ENCODE data around the gene FRMD7.
"Not testable (repeated sequence)": the region's sequence is repeated elsewhere in the genome, so short reads cannot be mapped to it uniquely, and the experiment has no call there.

Gene FRMD7, protein sequence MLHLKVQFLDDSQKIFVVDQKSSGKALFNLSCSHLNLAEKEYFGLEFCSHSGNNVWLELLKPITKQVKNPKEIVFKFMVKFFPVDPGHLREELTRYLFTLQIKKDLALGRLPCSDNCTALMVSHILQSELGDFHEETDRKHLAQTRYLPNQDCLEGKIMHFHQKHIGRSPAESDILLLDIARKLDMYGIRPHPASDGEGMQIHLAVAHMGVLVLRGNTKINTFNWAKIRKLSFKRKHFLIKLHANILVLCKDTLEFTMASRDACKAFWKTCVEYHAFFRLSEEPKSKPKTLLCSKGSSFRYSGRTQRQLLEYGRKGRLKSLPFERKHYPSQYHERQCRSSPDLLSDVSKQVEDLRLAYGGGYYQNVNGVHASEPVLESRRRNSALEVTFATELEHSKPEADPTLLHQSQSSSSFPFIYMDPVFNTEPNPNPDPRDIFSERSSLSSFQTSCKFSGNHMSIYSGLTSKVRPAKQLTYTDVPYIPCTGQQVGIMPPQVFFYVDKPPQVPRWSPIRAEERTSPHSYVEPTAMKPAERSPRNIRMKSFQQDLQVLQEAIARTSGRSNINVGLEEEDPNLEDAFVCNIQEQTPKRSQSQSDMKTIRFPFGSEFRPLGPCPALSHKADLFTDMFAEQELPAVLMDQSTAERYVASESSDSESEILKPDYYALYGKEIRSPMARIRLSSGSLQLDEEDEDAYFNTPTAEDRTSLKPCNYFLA

DNA sequence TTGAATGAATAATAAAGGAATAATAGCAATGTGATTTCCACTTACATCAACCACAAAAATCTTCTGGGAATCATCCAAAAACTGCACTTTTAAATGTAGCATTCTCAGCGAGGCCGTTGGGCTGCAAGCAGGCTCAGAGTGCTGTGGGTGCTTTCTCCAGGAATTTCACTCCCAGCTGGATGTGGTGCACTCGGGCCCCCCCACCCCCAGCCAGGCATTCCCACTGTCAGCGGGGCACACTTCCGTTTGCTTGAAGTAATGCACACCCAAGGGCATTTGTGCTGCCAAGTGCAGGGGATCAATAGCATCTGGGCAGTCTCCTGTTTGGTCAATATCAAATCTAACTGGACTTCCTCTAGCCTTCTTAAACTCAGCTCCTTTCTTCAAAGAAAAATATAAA lies at the start of gene FRMD7:
Gene FRMD7, minus strand, starts transcription at position 278 of the 400 bp plus-strand sequence. Its CDS starts 176 bp downstream, at position 102.
- no peak for DNase-seq (ENCODE audit: low read depth)

DNA sequence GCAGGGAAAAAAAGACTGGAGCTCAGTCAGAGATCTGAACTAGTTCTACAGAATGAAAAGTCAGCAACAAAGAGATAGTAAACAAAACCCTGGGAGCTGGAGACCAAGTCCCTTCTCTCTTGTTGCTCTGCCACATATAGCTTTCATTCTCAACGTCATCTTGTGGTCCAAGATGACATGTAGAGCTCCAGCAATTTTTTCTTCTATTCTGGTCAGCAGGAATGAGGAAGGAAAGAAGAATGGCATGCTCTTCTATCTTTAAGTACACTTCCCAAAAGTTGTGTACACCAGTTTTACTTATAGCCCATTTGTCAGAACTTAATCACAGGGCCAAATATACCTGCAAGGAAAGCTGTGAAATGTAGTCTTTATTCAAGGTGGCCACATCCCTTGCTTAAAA lies 45.8 kb upstream of the FRMD7 start:
- DNase-seq (ENCODE audit: low read depth): no peak

DNA sequence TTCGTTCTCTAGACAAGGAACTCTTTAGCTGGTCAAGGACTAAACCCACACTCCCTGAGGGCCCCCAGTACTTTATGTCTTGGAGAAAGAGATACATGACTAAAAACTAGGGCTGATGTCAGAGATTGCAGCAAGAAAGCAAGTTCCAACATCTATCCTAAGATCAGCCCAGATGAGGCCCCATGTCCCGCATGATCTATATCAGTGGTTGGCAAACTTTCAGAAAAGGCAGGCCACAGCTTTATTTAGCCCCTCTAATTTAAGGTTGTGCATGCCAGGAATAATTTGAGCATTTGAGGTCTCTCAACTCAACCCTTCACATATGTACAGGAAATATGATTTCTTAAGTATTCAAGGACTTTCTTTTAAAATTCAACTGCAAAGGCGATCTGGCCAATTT lies 44.1 kb upstream of the FRMD7 start:
- DNase-seq (ENCODE audit: low read depth): no peak

DNA sequence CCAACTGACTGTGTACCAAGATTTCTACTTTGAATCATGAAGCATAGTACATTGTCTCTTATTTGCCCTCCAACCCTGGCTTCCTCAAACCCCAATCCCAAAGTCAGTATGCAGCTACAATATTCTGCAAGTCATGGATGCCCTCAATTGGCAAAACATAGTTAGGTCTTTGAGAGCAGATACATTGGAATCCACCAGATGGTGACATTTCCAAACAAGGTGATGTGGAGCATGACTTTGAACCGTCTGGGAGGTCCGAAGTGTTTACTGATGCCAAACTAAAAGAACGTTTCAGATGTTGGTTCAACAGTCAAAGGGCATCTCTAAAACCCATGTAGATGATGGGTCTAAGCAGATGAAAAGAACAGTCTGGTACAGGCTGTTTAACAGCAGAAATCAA lies 43.7 kb upstream of the FRMD7 start:
- no peak for DNase-seq (ENCODE audit: low read depth)

DNA sequence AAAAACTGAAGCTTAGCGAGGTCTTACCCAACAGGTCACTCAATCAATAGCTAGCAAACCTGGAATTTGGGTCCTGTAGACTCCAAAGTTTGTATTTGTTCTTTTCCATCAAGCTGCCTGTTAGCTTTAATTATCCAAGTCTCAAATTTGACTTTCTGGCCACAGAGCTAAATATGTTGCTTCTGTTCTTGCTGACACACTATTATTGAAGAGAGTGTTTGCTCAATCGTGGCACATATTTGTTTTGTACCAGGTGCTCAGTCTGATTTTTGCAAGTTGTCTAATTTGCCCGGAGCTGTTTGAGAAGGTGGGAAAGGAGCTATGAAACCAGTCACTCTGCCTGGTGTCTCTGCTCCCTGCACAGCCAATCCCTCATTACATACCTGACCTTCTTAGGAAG lies 41.7 kb upstream of the FRMD7 start:
- no peak for DNase-seq (ENCODE audit: low read depth)

DNA sequence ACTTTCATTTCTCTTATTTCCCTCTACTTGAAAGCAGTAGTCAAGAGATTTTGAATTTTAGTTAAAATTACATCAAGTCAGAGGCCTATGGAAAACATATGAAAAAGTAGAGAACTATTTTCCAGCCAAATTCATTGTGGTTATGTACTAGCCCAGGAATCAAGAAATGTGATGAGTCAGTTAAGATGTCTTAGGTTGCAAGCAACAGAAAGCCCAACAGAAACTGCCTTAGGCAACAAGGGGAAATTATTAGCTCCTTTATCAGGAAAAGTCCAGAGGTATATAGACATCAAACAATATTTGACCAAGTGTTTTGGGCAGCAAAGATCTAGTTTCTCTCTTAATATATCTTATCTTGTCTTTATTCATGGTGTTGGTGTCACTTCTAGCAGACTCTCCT lies 37.8 kb upstream of the FRMD7 start:
- DNase-seq (ENCODE audit: low read depth): no peak

DNA sequence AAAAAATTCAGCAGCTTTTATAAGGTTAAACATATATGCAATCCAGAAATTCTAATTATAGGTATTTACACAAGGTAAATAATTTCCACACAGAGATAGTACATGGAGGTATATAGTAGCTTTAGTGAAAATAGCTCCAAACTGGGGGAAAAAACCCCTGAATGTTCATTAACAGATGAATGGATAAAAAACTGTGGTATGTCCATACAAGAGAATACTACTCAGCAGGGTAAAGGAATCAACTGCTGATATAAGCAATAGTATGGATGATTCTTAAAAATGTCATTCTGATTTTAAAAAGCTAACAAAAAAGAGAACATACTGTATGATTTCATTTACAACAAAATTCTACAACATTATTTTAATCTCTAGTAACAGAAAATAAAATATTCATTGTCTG lies 37.2 kb upstream of the FRMD7 start:
- no peak for DNase-seq (ENCODE audit: low read depth)

DNA sequence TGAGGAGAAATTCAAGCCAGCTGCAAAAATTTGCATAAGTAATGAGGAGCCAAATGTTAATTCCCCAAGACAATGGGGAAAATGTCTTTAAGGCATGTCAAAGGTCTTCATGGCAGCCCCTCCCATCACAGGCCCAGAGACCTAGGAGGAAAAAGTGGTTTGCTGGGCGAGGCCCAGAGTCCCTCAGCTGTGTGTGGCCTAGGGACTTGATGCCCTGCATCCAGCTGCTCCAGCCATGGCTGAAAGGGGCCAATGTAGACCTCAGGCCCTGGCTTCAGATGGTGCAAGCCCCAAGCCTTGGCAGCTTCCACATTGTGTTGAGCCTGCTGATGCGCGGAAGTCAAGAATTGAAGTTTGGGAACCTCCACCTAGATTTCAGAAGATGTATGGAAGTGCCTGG lies 35.3 kb upstream of the FRMD7 start:
- not testable (repeated sequence) for DNase-seq (ENCODE audit: low read depth)

DNA sequence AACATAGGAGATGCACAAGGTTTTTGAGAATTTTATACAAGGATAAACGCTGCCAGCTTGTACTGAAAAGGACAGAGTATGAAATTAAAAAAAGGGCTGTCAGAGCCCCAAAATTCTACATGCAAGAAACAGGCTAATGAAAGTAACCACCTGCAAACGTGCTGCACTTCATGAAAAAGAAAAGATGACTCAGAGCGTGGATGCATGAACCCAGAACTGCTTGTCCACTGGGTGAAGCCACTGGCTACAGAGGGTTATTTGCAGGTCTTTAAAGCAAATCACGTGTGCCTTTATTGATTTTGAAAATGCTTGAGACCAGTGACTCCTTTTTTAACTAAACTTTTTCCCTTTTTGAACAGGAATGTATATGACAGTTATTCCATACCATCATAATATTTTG lies 25.3 kb upstream of the FRMD7 start:
- DNase-seq (ENCODE audit: low read depth): no peak

DNA sequence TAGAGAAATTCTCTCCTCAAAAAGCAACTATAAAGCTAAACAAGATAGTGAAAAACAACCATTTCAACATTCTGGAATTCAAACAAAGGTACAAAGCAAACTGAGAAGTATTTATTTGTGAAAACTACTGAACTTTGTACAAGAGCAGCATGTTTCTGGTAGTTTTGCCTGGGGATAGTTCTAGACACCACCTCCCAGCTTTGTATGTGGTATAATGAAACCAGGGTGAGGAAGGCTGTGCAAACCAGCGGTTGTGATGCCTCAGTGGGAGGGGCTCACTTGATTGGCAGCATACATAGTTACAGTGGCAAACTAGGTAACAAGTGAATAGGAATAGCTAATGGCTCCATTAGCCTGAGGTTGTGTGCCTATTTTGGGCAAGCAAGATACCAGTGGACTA lies 18.6 kb upstream of the FRMD7 start:
- DNase-seq (ENCODE audit: low read depth): no peak

DNA sequence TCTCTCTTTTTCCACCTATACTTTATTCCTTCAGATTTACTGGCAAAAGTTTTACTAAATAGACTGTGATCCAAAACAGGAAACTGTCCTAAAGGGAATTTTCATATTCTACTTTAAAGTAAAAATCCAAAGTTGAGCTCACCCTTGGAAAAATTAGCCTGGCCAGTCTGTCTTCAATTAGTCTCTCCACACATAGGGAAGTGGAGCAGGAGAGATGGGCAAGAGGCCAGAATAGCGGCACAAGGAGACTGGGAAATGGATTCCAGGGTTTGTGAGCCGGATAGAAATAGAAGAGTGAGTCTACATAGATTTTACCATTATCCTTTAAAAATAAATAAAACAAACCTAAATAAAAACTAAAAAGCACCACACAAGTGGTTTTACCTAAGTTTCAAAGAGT lies 16.2 kb upstream of the FRMD7 start:
- no peak for DNase-seq (ENCODE audit: low read depth)

DNA sequence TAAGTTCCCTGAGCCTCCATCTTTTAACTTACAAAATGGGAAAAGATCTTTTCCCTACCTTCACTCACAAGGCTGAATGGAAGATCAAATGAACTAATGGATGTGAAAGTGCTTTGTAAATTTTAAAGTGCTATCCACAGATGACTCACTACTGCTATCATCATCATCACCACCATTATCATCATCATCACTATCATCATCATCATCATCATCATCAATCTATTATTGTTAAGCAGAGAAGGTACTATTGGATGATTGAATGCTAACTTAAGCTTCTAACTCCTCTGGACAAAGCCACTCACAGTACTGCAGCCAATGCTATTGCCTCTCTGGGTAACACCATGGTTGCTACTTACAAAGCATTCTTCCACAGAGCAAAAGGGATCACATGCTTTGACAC lies 1.9 kb downstream of the FRMD7 start:
- DNase-seq (ENCODE audit: low read depth): no peak

DNA sequence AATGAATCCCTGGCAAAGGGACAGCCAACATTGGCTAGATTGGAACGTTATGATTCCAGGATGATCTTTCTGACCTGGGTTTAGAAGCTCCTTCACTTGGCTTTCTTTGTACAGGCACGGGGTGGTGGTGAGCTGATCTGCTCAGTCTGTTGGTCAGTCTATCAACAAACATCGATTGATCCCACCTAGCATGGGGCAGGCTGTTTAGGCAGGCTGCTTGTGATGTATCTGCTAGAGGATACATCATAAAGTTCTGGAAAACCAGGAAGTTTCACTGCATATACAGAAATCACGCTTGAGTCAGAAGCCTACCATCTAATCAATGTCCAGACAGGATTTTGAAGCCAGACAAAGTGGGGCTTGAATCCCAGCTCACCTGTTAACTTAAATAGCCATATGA lies 6.9 kb downstream of the FRMD7 start:
- no peak for DNase-seq (ENCODE audit: low read depth)

DNA sequence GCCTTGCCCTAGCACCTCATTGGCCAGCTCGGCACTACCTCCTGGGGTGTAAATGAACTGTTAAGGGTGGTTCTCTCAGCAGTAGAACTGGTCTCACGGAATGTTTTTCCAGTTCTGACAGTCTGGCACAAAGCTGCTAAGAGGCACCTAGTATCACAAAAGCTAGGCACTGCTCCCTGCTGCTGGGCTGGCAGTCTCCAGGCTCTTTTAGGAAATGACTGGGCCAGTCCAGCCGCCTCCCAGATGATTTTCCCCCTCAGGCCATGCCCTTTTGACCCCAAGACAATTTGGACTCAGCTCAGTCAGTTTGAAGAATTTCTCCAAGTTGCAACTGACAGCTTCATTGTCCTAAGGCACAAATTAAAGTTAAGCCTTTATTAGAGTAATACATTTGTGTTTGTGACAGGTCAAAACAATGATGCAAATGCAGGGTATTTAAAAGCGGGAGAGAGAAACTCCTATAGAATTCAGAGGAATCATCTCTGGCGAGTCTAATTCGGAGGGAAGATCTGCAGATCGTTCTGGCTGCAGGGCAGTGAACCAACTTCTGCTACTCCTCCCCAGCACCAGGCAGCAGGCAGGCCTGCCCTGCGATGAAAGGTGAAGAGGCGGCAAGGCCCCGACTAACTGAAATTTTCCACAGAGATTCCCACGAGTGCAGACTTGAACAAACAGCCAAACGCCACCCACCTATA lies 7.9 kb downstream of the FRMD7 start:
- no peak for DNase-seq (ENCODE audit: low read depth)

DNA sequence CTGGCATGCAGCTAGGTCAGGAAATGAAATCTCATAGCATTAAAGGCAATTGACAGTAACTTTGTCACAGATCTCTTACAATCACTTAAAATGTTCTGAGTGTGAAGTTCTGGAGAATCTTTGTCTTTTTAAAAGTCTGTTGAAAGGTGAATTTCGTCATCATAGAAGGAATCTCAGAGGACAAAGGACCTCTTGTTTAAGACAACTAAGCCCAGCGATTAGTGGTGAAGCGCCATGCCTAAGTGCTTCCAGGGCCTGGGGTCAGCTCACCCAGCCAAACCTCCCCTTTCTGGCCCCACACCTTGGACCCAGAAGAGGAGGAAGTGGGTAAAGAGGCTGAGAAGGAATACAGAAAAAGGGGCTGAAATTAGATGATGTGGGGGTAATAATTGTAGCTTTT lies 8.5 kb downstream of the FRMD7 start:
- no peak for DNase-seq (ENCODE audit: low read depth)

DNA sequence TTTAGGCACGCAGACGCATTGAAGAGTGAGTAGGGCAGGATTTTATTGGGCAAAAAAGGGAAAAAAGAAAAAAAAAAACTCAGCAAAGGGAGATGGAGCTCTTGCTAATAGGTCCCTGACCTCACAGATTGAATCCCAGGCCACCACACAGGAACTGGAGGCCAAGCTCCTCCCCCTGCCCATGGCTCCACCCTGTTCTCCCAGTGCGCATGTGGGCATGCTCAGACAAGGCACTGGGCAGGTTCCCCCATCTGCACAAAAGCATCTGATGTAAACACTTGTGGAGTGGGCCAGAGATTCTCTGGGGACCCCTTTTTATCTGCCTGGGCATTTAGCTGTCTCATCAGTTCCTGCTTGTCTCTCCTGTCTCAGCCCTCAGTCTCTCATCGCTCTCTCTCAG lies 9.5 kb downstream of the FRMD7 start:
- no peak for DNase-seq (ENCODE audit: low read depth)

DNA sequence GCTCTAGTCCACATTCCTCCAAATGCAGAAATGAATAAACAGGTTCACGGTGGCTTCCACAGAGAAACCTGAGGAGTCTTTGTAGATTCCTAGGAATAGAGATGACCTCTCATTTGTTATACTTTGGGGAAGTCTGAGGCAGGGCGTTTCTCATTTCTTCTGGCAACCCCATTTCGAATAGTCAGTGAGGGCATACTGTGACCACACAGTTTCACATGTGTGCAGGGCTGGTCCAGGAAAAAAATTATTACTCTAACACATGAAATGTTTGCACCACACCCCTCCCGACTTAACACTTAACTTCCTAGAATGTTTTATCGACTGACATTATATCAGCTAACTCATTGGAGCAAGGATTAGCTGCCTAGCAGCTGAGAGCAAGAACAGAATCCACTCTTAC lies 12.0 kb downstream of the FRMD7 start:
- DNase-seq (ENCODE audit: low read depth): no peak

DNA sequence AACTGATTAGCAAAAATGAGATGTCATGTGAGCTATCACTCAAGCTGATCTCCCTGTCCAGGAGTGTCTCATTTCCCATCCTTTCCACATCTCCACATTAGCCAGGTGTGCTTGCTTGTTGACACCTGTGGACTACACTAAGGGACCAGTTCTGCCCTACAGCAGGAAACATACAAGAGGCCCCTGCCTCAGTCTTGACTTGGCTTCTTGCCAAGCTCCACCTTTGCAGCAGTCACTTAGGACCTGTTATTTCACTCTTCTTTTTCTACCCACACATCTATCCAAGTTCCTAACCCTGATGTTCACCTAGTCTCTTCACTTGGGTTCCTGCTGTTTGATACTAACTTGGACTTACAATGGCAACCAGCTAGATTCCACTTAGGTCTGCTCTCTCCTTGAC lies 13.2 kb downstream of the FRMD7 start:
- no peak for DNase-seq (ENCODE audit: low read depth)

DNA sequence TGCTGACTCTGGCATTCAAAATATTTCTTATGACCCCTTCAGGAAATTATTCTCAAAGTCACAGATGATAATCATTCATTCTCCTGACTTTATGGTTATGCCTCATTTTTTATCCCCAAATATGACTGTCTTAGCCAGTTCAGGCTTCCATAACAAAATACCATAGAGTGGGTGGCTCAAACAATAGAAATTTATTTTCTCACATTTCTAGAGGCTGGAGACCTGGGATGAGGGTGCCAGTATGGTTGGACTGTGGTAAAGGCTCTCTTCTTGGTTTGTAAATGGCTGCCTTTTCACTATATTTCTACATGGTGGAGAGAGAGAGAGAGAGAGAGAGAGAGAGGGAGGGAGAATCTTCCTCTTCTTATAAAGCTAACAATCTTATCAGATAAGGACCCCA lies 20.5 kb downstream of the FRMD7 start:
- no peak for DNase-seq (ENCODE audit: low read depth)

DNA sequence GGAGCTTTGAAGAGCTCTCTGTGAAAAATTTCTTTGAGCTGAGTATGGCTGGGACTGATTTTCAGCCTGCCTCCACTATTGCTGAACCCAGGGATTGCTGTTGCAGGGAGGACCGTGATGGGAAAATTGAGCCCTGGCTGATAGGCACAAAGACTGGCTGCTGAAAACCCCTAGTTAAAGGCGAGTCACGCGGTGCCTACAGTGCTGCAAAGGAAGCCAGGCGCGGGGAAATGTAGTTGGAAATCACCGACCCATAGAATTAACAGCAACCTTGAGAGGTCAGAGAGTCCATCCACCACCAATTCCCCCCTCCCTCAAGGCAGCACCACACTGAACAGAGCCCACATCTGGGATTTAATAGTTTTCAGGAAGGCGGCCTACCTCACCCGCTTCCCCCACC lies 26.0 kb downstream of the FRMD7 start:
- no peak for DNase-seq (ENCODE audit: low read depth)

DNA sequence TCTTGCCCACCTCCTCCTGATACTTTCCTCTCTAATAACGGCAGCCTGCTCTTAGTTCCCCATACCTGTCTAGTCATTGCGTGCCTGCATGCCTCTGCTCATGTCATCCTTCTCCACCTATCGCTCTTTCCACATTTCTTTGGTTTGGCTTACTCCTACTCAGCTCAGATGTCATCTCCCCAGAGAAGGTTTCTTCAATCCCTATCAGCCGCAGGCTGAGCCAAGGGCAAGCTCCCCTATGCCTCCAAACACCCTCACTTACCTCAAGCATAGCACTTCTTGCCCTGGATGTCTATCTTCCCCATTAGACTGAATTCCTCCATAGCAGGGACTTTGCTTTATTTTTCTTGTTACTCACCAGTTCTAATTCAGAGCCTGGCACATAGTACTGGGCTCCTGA lies 26.6 kb downstream of the FRMD7 start:
- DNase-seq (ENCODE audit: low read depth): no peak

DNA sequence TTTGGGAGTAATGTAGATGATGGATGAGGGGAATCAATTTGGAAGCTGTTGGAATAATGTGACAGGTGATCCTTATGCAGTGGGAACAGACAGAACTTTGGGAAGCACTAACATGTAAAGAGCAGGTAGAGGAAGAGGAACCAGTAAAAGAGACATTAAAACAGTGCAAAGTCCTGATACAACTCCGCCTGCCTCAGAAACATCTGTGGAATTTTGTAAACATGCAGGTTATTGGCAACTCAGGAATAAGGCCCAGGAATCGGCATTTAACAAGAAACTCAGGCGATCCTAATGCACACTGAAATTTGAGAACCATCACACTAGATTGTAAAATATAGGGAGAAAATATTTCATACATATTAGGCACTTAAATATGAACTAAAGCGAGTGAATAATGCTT lies 29.1 kb downstream of the FRMD7 start:
- not testable (repeated sequence) for DNase-seq (ENCODE audit: low read depth)

DNA sequence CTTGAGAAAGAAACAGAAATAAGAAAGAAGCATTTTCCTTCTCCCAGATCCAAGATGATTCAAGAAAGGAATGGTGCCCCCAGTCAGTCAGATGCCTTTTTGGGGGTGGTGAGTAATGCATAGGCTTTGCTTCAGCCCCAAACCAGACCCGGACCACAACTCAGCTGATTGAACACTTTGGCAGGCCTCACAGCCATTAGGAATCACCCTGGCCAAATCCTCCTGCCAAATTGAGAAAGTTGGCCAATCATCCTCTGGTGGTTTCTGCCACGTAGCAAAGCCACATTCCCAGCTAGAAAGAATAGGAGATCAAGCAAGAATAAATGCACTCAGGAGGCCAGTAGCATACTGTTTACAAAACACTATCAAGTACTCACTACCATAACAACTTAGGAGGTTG lies 33.7 kb downstream of the FRMD7 start:
- no peak for DNase-seq (ENCODE audit: low read depth)
